ENCODE results near the gene PFKFB4. TPM values are rescaled to one million over a fixed set of nuclear protein-coding genes. Genes with fewer than 3 reads are reported as not detected.

Gene PFKFB4
- total RNA-seq, 1 donor from 2014 or later: 40.3 TPM

- peaks cover 2% of the 10 kb centered on the region for H3K27me3 Mint-ChIP-seq (ENCODE audit: unreplicated experiment)
- H3K36me3 Mint-ChIP-seq (ENCODE audit: unreplicated experiment): no peaks in the 10 kb centered on the region
- no peak overlapping the region for H3K4me3 Mint-ChIP-seq (ENCODE audit: unreplicated experiment)
- DNase-seq: no peak
- H3K9me3 Mint-ChIP-seq (ENCODE audit: unreplicated experiment): peaks cover 2% of the 10 kb centered on the region
- H3K27ac Mint-ChIP-seq (ENCODE audit: unreplicated experiment): no peak overlapping the region
- no peaks in the 10 kb centered on the region for H3K4me1 Mint-ChIP-seq (ENCODE audit: low read depth, unreplicated experiment)
- TF ChIP-seq CTCF (IDR thresholded peaks at IDR 0.05; ENCODE audit: partially characterized antibody, unreplicated experiment): no peak
Observed at GRCh38 chr3:48573973-48574585, 17.5 kb upstream of the PFKFB4 start.

GRCh38 chr3:48572517-48572916, 15.9 kb upstream of the PFKFB4 start:
- Mint-ChIP-seq H3K36me3 (ENCODE audit: unreplicated experiment) (no peaks in the 10 kb centered on the region), H3K4me3 (ENCODE audit: unreplicated experiment) (no peak overlapping the region), H3K4me1 (ENCODE audit: low read depth, unreplicated experiment) (no peaks in the 10 kb centered on the region), H3K9me3 (ENCODE audit: unreplicated experiment) (peaks cover 4% of the 10 kb centered on the region), H3K27ac (ENCODE audit: unreplicated experiment) (no peak overlapping the region), H3K27me3 (ENCODE audit: unreplicated experiment) (peaks cover 5% of the 10 kb centered on the region)
- no peak for TF ChIP-seq CTCF (IDR thresholded peaks at IDR 0.05; ENCODE audit: partially characterized antibody, unreplicated experiment)
- no peak for DNase-seq

GRCh38 chr3:48571938-48572337, 15.3 kb upstream of the PFKFB4 start:
- Mint-ChIP-seq H3K27me3 (ENCODE audit: unreplicated experiment) (peaks cover 8% of the 10 kb centered on the region), H3K4me1 (ENCODE audit: low read depth, unreplicated experiment) (peaks cover 3% of the 10 kb centered on the region), H3K27ac (ENCODE audit: unreplicated experiment) (no peak overlapping the region), H3K4me3 (ENCODE audit: unreplicated experiment) (no peak overlapping the region), H3K9me3 (ENCODE audit: unreplicated experiment) (peaks cover 6% of the 10 kb centered on the region), H3K36me3 (ENCODE audit: unreplicated experiment) (no peaks in the 10 kb centered on the region)
- TF ChIP-seq CTCF (IDR thresholded peaks at IDR 0.05; ENCODE audit: partially characterized antibody, unreplicated experiment): no peak
- DNase-seq: no peak

GRCh38 chr3:48569808-48570450, 13.3 kb upstream of the PFKFB4 start:
- H3K4me1 Mint-ChIP-seq (ENCODE audit: low read depth, unreplicated experiment): peaks cover 6% of the 10 kb centered on the region
- H3K9me3 Mint-ChIP-seq (ENCODE audit: unreplicated experiment): peaks cover 9% of the 10 kb centered on the region
- H3K36me3 Mint-ChIP-seq (ENCODE audit: unreplicated experiment): no peaks in the 10 kb centered on the region
- no peak for TF ChIP-seq CTCF (IDR thresholded peaks at IDR 0.05; ENCODE audit: partially characterized antibody, unreplicated experiment)
- DNase-seq: no peak
- H3K27ac Mint-ChIP-seq (ENCODE audit: unreplicated experiment): no peak overlapping the region
- peaks cover 14% of the 10 kb centered on the region for H3K27me3 Mint-ChIP-seq (ENCODE audit: unreplicated experiment)
- no peak overlapping the region for H3K4me3 Mint-ChIP-seq (ENCODE audit: unreplicated experiment)

GRCh38 chr3:48569400-48569799, 12.8 kb upstream of the PFKFB4 start:
- H3K4me1 Mint-ChIP-seq (ENCODE audit: low read depth, unreplicated experiment): peaks cover 6% of the 10 kb centered on the region
- no peaks in the 10 kb centered on the region for H3K36me3 Mint-ChIP-seq (ENCODE audit: unreplicated experiment)
- no peak overlapping the region for H3K27ac Mint-ChIP-seq (ENCODE audit: unreplicated experiment)
- peaks cover 14% of the 10 kb centered on the region for H3K27me3 Mint-ChIP-seq (ENCODE audit: unreplicated experiment)
- H3K4me3 Mint-ChIP-seq (ENCODE audit: unreplicated experiment): no peak overlapping the region
- no peak for DNase-seq
- TF ChIP-seq CTCF (IDR thresholded peaks at IDR 0.05; ENCODE audit: partially characterized antibody, unreplicated experiment): no peak
- peaks cover 9% of the 10 kb centered on the region for H3K9me3 Mint-ChIP-seq (ENCODE audit: unreplicated experiment)
